ENCODE measurements around the gene ABCA7.

GRCh38 chr19:1104311-1105007 is 64.6 kb downstream of the ABCA7 start:
- peak; percentile 71 for TF ChIP-seq ZFX (IDR thresholded peaks at IDR 0.05)
- no peak for TF ChIP-seq CTCF (conservative IDR thresholded peaks at IDR 0.05)
